GM06990 (cell line): ENCODE data around the gene MAPRE2.

ENCODE experiments used
- DNase-seq: peaks from one replicate; pipeline ENCODE4 v3.0.0-alpha.2; 2011; ENCODE audit not compliant: insufficient read length; ENCODE audit errors: extremely low read depth
- H3K27me3 ChIP-seq: replicated peaks from 2 replicates; pipeline ENCODE4 v1.6.0; 2011; ENCODE audit warnings: low read length; ENCODE audit not compliant: control insufficient read depth, insufficient read depth
- H3K36me3 ChIP-seq: 2 replicates; pipeline ENCODE4 v1.5.1; 2011; ENCODE audit warnings: low read length; ENCODE audit not compliant: control insufficient read depth, insufficient read depth
- H3K4me3 ChIP-seq: replicated peaks from 2 replicates; pipeline ENCODE4 v1.5.1; 2011; ENCODE audit warnings: low read depth, mild to moderate bottlenecking, control low read depth, low read length
- TF ChIP-seq, protein P1 (sequence below): IDR thresholded peaks from 2 replicates; pipeline ENCODE4 v1.5.1; 2011; ENCODE audit warnings: low read length, control low read depth, mild to moderate bottlenecking, inconsistent platforms; ENCODE audit not compliant: insufficient read depth, poor library complexity, severe bottlenecking

The MAPRE2 gene

DNA sequence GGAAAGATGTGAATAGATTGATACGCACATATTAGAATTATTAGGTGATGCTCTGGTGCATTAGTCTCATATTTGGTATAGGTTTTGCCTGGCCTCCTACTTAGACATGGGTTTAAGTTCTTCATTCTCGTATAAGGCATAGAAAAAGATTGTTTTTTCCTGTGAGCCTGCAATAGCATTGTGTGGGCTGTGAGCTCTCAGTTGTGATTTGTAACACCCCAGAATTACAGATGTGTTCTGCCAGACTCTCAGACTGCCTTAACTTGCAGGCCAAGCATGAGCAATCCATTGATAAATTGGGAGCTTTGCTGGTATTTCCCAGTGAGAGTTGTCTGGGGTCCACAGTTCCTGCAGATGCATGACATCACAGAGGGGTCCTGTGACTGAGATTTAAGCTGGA lies 95.7 kb downstream of the MAPRE2 start:
- TF ChIP-seq, protein P1, sequence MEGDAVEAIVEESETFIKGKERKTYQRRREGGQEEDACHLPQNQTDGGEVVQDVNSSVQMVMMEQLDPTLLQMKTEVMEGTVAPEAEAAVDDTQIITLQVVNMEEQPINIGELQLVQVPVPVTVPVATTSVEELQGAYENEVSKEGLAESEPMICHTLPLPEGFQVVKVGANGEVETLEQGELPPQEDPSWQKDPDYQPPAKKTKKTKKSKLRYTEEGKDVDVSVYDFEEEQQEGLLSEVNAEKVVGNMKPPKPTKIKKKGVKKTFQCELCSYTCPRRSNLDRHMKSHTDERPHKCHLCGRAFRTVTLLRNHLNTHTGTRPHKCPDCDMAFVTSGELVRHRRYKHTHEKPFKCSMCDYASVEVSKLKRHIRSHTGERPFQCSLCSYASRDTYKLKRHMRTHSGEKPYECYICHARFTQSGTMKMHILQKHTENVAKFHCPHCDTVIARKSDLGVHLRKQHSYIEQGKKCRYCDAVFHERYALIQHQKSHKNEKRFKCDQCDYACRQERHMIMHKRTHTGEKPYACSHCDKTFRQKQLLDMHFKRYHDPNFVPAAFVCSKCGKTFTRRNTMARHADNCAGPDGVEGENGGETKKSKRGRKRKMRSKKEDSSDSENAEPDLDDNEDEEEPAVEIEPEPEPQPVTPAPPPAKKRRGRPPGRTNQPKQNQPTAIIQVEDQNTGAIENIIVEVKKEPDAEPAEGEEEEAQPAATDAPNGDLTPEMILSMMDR: no peak
- H3K4me3 ChIP-seq: no peak overlapping the region
- no peaks in the 10 kb centered on the region for H3K27me3 ChIP-seq
- H3K36me3 ChIP-seq: no peaks in the 10 kb centered on the region; the same call in none of the 2 replicates
- DNase-seq: no peak

- no peak overlapping the region for H3K4me3 ChIP-seq
- H3K36me3 ChIP-seq: no peaks in the 10 kb centered on the region; the same call in none of the 2 replicates
- DNase-seq: no peak
- H3K27me3 ChIP-seq: no peaks in the 10 kb centered on the region
- TF ChIP-seq, protein P1: no peak
These were observed 96.4 kb downstream of the MAPRE2 start for GRCh38 chr18:35137632-35138031.

GRCh38 chr18:35138773-35139172 lies 97.6 kb downstream of the MAPRE2 start:
- H3K36me3 ChIP-seq: no peaks in the 10 kb centered on the region
- no peak overlapping the region for H3K4me3 ChIP-seq
- DNase-seq: no peak
- H3K27me3 ChIP-seq: no peaks in the 10 kb centered on the region
- TF ChIP-seq, protein P1: no peak

GRCh38 chr18:35139517-35139916 lies 98.3 kb downstream of the MAPRE2 start:
- no peaks in the 10 kb centered on the region for H3K27me3 ChIP-seq
- no peak overlapping the region for H3K4me3 ChIP-seq
- no peaks in the 10 kb centered on the region for H3K36me3 ChIP-seq
- DNase-seq: no peak
- TF ChIP-seq, protein P1: no peak

DNA sequence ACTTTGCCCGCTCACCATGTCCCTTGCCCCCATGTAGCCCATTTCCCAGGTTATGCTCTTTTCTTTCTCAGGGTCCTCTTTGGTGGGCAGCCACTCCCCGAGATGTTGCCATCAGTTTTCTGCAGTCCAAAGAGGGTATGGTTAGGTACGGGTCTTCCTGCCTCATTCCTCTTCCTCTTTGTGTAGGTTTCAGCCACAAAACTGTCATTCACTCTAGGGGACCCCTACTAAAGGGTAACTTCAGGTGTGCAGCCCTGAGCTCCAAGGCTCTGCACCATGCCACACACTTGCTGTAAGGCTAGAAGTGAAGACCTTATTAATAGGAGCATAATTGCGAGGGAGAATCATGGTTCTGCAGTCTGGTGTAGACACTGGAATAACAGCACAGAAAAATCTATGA lies 99.9 kb downstream of the MAPRE2 start:
- no peak for DNase-seq
- TF ChIP-seq, protein P1: no peak
- no peaks in the 10 kb centered on the region for H3K27me3 ChIP-seq
- no peak overlapping the region for H3K4me3 ChIP-seq
- H3K36me3 ChIP-seq: no peaks in the 10 kb centered on the region
